IMR-90 (cell line): ENCODE data around the gene LUZP4. TPM values are rescaled to one million over a fixed set of nuclear protein-coding genes. Genes with fewer than 3 reads are reported as not detected.

Experiments
- ATAC-seq: fragments of 200-7000 bp; cut with Tn5 transposase; 2 replicates; pipeline ENCODE4 v1.9.1; 2020; ENCODE audit warnings: low read depth, mild to moderate bottlenecking, moderate library complexity
- BruUV-seq: library from RNA; stranded (reverse); fragments of 400-500 nt; replicated peaks from 2 replicates; lab custom pipeline; 2021; lab: Mats Ljungman, UMichigan
- CTCF ChIA-PET: fragments of 300-600 bp; formaldehyde crosslinking; extraction: SDS; loops from one replicate; lab custom pipeline; 2021; ENCODE audit warnings: antibody characterized with exemption; lab: Yijun Ruan, JAX
- POLR2A ChIA-PET: fragments of 300-600 bp; sonication (Branson Sonifier 250); formaldehyde crosslinking; loops from one replicate; lab custom pipeline; 2022; ENCODE audit warnings: antibody characterized with exemption; ENCODE audit not compliant: unreplicated experiment; lab: Charles Lee
- DNase-seq: peaks from one replicate; pipeline ENCODE4 v3.0.0; 2013
- H2AFZ ChIP-seq: replicated peaks from 2 replicates; pipeline ENCODE3; 2013; ENCODE audit warnings: low read length, mild to moderate bottlenecking; ENCODE audit not compliant: poor library complexity
- H2AK5ac ChIP-seq: 2 replicates; pipeline ENCODE4 v1.6.1; 2013; ENCODE audit warnings: low read depth, low read length, inconsistent platforms
- H2AK9ac ChIP-seq: replicated peaks from 2 replicates; pipeline ENCODE3; 2013; ENCODE audit warnings: mild to moderate bottlenecking, low read depth, low read length, moderate library complexity; ENCODE audit not compliant: poor library complexity
- H2BK120ac ChIP-seq: 2 replicates; pipeline ENCODE4 v1.6.1; 2013; ENCODE audit warnings: low read depth, low read length, inconsistent platforms
- H2BK15ac ChIP-seq: 3 replicates; pipeline ENCODE4 v1.6.1; 2013; ENCODE audit warnings: low read depth, low read length, inconsistent platforms
- H2BK20ac ChIP-seq: 2 replicates; pipeline ENCODE4 v1.6.1; 2013; ENCODE audit warnings: low read depth, mild to moderate bottlenecking, inconsistent platforms, low read length, moderate library complexity
- H2BK5ac ChIP-seq: 2 replicates; pipeline ENCODE4 v1.6.1; 2013; ENCODE audit warnings: mild to moderate bottlenecking, low read depth, low read length, inconsistent platforms; ENCODE audit not compliant: poor library complexity, severe bottlenecking
- H3K14ac ChIP-seq: replicated peaks from 2 replicates; pipeline ENCODE4 v1.6.1; 2013; ENCODE audit warnings: low read depth, low read length, inconsistent platforms
- H3K18ac ChIP-seq: 2 replicates; pipeline ENCODE4 v1.6.1; 2013; ENCODE audit warnings: low read depth, low read length, control low read depth
- H3K23ac ChIP-seq: 2 replicates; pipeline ENCODE4 v1.6.1; 2013; ENCODE audit warnings: low read depth, low read length, inconsistent platforms
- H3K27ac ChIP-seq: 2 replicates; pipeline ENCODE4 v1.5.1; 2013; ENCODE audit warnings: mild to moderate bottlenecking, control low read depth, low read length; ENCODE audit not compliant: insufficient read depth
- H3K27me3 ChIP-seq: 2 replicates; pipeline ENCODE4 v1.6.1; 2013; ENCODE audit warnings: low read length; ENCODE audit not compliant: control insufficient read depth, insufficient read depth
- H3K36me3 ChIP-seq: 2 replicates; pipeline ENCODE4 v1.6.1; 2013; ENCODE audit warnings: low read length, mixed read lengths; ENCODE audit not compliant: control insufficient read depth, insufficient read depth
- H3K4ac ChIP-seq: 2 replicates; pipeline ENCODE4 v1.6.1; 2013; ENCODE audit warnings: low read depth, low read length, inconsistent platforms
- H3K4me1 ChIP-seq: 2 replicates; pipeline ENCODE4 v1.6.1; 2013; ENCODE audit warnings: low read length, mixed read lengths; ENCODE audit not compliant: control insufficient read depth, insufficient read depth
- H3K4me2 ChIP-seq: 2 replicates; pipeline ENCODE4 v1.6.1; 2013; ENCODE audit warnings: low read depth, mild to moderate bottlenecking, control low read depth, low read length, moderate library complexity
- H3K4me3 ChIP-seq: 2 replicates; pipeline ENCODE4 v1.5.1; 2013; ENCODE audit warnings: low read depth, mild to moderate bottlenecking, control low read depth, low read length, moderate library complexity; ENCODE audit not compliant: insufficient read depth
- H3K56ac ChIP-seq: 2 replicates; pipeline ENCODE4 v1.6.1; 2013; ENCODE audit warnings: low read length, inconsistent platforms; ENCODE audit not compliant: insufficient read depth; ENCODE audit errors: extremely low read depth
- H3K79me1 ChIP-seq, 2 experiments: 2 replicates each; pipeline ENCODE4 v1.6.1; 2013; ENCODE audit warnings: low read length in 2 of 2, inconsistent platforms in 1 of 2, low read depth in 1 of 2
- H3K9ac ChIP-seq: 2 replicates; pipeline ENCODE4 v1.6.1; 2013; ENCODE audit warnings: low read depth, low read length, control low read depth
- H3K9me1 ChIP-seq: 2 replicates; pipeline ENCODE4 v1.6.1; 2013; ENCODE audit warnings: low read length, inconsistent platforms; ENCODE audit not compliant: insufficient read depth
- H3K9me3 ChIP-seq: 2 replicates; pipeline ENCODE4 v1.6.1; 2013; ENCODE audit warnings: low read length; ENCODE audit not compliant: control insufficient read depth, insufficient read depth
- H4K20me1 ChIP-seq: 2 replicates; pipeline ENCODE4 v1.6.1; 2013; ENCODE audit warnings: low read length, inconsistent platforms; ENCODE audit not compliant: insufficient read depth
- H4K5ac ChIP-seq: 2 replicates; pipeline ENCODE4 v1.6.1; 2013; ENCODE audit warnings: mild to moderate bottlenecking, low read depth, low read length, control low read depth
- H4K8ac ChIP-seq, 2 experiments: 2 replicates each; pipeline ENCODE4 v1.6.1; 2013; ENCODE audit warnings: low read depth in 2 of 2, low read length in 2 of 2, control low read depth in 1 of 2, inconsistent platforms in 1 of 2
- H4K91ac ChIP-seq: 2 replicates; pipeline ENCODE4 v1.6.1; 2013; ENCODE audit warnings: low read depth, low read length, inconsistent platforms; ENCODE audit not compliant: insufficient read depth
- CTCF ChIP-seq: conservative IDR thresholded peaks from 2 replicates; pipeline ENCODE4 v1.5.1; 2012; ENCODE audit warnings: mild to moderate bottlenecking, low read depth, low read length, improper control_type of control experiment
- RAD21 ChIP-seq: IDR thresholded peaks from 2 replicates; pipeline ENCODE4 v1.6.1; 2012; ENCODE audit warnings: low read length, improper control_type of control experiment
- SMC3 ChIP-seq: fragments of 150-350 bp; IDR thresholded peaks from 2 replicates; pipeline ENCODE4 v1.6.1; 2016; ENCODE audit warnings: low read depth, mild to moderate bottlenecking, antibody characterized with exemption, low read length, moderate library complexity
- WGBS, 2 experiments: methylation state at CpG; one replicate each; pipeline versions ENCODE4 v1.1.5 to v1.1.7; 2013; ENCODE audit warnings: missing lambda C conversion rate in 2 of 2; ENCODE audit not compliant: insufficient read length in 1 of 2; ENCODE audit errors: extremely low coverage in 2 of 2; 5-methylcytosine and 5-hydroxymethylcytosine counted together
- dilution Hi-C: fragments of 300-500 bp; cut with HindIII; formaldehyde crosslinking; loops from one replicate; pipeline ENCODE4 v1.14.3; 2018; ENCODE audit warnings: low sequenced_read_pairs; ENCODE audit not compliant: unreplicated experiment
- in situ Hi-C: fragments of 300-500 bp; cut with MboI; formaldehyde crosslinking; loops from 3 replicates; pipeline ENCODE4 v1.14.3; 2019; ENCODE audit warnings: low sequenced_read_pairs, inconsistent platforms, mixed read lengths
- intact Hi-C: fragments of 100-400 bp; cut with micrococcal nuclease; formaldehyde crosslinking; loops from 2 replicates; pipeline ENCODE4 v1.10.0; 2022
- polyA plus RNA-seq, 3 experiments: library from polyadenylated mRNA; depleted of rRNA; stranded (reverse); fragments of >200 nt; gene quantifications; 2 replicates each; pipeline ENCODE4 v1.2.3, GENCODE V29; 2012; ENCODE audit warnings: low replicate concordance in 1 of 3
- total RNA-seq: library from RNA; depleted of rRNA; stranded (reverse); fragments of >200 nt; gene quantifications from 2 replicates; pipeline ENCODE4 v1.2.3, GENCODE V29; 2012

Gene LUZP4
- total and polyA plus RNA-seq, 2 of the 4 experiments (the other 2 are of a cell fraction): not detected

- H3K27ac ChIP-seq: no peak overlapping the region
- H4K5ac ChIP-seq: no peak overlapping the region
- no peaks in the 10 kb centered on the region for H3K9me1 ChIP-seq
- H3K9me3 ChIP-seq: no peaks in the 10 kb centered on the region; the same call in 1 of the 2 replicates
- no peak overlapping the region for H3K4ac ChIP-seq
- no peak overlapping the region for H4K91ac ChIP-seq
- H3K56ac ChIP-seq: no peak overlapping the region
- intact Hi-C loops: loop anchor here (2.0 to 5.0 kb wide), 2 partner anchors 58 to 138 kb away; no protein-coding TSS in a partner anchor
- H2BK15ac ChIP-seq: no peak overlapping the region
- H4K8ac ChIP-seq: no peak overlapping the region
- no peak overlapping the region for H3K23ac ChIP-seq
- H2AFZ ChIP-seq: no peak overlapping the region
- no peaks in the 10 kb centered on the region for H3K79me1 ChIP-seq
- H4K20me1 ChIP-seq: no peaks in the 10 kb centered on the region
- POLR2A ChIA-PET: no interaction called here
- no peaks in the 10 kb centered on the region for H3K4me1 ChIP-seq
- H3K14ac ChIP-seq: no peak overlapping the region
- H3K18ac ChIP-seq: no peak overlapping the region
- no peak for DNase-seq
- BruUV-seq: no TSS peak
- dilution Hi-C loops: no loop called here
- in situ Hi-C loops: no loop called here
- H2BK5ac ChIP-seq: no peak overlapping the region
- no peak overlapping the region for H2BK120ac ChIP-seq
- TF ChIP-seq CTCF: peak; percentile 36
- TF ChIP-seq RAD21: peak; percentile 40
- no peak for TF ChIP-seq SMC3
- H2BK20ac ChIP-seq: no peak overlapping the region
- H3K4me2 ChIP-seq: no peak overlapping the region
- peaks cover 2% of the 10 kb centered on the region for H3K27me3 ChIP-seq
- H3K4me3 ChIP-seq: no peak overlapping the region
- CTCF ChIA-PET: no interaction called here
- H3K9ac ChIP-seq: no peak overlapping the region
- no peak overlapping the region for H2AK9ac ChIP-seq
- no peak overlapping the region for H2AK5ac ChIP-seq
- no peaks in the 10 kb centered on the region for H3K36me3 ChIP-seq
- no peak for ATAC-seq
- WGBS, 2 experiments: 0% methylated on average over 1 of the region's 4 CpGs; no CpG with 5 or more reads in 1 of the 2 experiments
These were observed 4.6 kb upstream of the LUZP4 start for GRCh38 chrX:115284877-115285276.
